Prostate gland (tissue), 2 donors: ENCODE data around the gene MATCAP1.

Experiments
- POLR2A ChIP-seq: fragments of 450-650 bp; IDR thresholded peaks from one replicate; pipeline ENCODE4 v1.6.1; 2016; ENCODE audit warnings: antibody characterized with exemption, mild to moderate bottlenecking
- TF ChIP-seq, protein P1 (sequence below), 4 experiments: fragments of 200-600 bp in 2 of 4; fragments of 450-650 bp in 2 of 4; sonication (generic) in 2 of 4; IDR thresholded peaks; 1 replicate in 3 of 4; 2 replicates in 1 of 4; pipeline ENCODE4 v1.5.1; 2016 to 2019; ENCODE audit warnings: antibody characterized with exemption in 4 of 4, mild to moderate bottlenecking in 2 of 4, moderate library complexity in 2 of 4

- TF ChIP-seq, protein P1, sequence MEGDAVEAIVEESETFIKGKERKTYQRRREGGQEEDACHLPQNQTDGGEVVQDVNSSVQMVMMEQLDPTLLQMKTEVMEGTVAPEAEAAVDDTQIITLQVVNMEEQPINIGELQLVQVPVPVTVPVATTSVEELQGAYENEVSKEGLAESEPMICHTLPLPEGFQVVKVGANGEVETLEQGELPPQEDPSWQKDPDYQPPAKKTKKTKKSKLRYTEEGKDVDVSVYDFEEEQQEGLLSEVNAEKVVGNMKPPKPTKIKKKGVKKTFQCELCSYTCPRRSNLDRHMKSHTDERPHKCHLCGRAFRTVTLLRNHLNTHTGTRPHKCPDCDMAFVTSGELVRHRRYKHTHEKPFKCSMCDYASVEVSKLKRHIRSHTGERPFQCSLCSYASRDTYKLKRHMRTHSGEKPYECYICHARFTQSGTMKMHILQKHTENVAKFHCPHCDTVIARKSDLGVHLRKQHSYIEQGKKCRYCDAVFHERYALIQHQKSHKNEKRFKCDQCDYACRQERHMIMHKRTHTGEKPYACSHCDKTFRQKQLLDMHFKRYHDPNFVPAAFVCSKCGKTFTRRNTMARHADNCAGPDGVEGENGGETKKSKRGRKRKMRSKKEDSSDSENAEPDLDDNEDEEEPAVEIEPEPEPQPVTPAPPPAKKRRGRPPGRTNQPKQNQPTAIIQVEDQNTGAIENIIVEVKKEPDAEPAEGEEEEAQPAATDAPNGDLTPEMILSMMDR (IDR thresholded peaks at IDR 0.05) = no peak
- no peak for TF ChIP-seq POLR2A
These were observed 33.1 kb upstream of the MATCAP1 start for GRCh38 chr16:67216612-67217490.
